HepG2 (cell line): ENCODE data around the gene RNASE13. TPM values are rescaled to one million over a fixed set of nuclear protein-coding genes. Genes with fewer than 3 reads are reported as not detected.

ENCODE experiments used
- ATAC-seq: fragments of 200-7000 bp; cut with Tn5 transposase; 3 replicates; pipeline ENCODE4 v1.9.1; 2020; ENCODE audit warnings: mild to moderate bottlenecking, moderate library complexity
- BruUV-seq: library from RNA; stranded (reverse); fragments of 400-500 nt; replicated peaks from 2 replicates; lab custom pipeline; 2021; lab: Mats Ljungman, UMichigan
- CTCF ChIA-PET: fragments of 300-600 bp; formaldehyde crosslinking; extraction: SDS; loops from one replicate; lab custom pipeline; 2021; ENCODE audit warnings: low total read pairs, inconsistent platforms, low intra/inter-chr PET ratio; lab: Yijun Ruan, JAX
- POLR2A ChIA-PET: fragments of 350-600 bp; sonication (Branson Sonifier 250); formaldehyde crosslinking; loops from one replicate; lab custom pipeline; 2020; ENCODE audit warnings: antibody characterized with exemption, inconsistent platforms; lab: Yijun Ruan, JAX
- DNase-seq: peaks from one replicate; pipeline ENCODE4 v3.0.0-alpha.2; 2015; ENCODE audit warnings: low spot score
- FAIRE-seq: peaks from 3 replicates; lab custom pipeline; 2011; peaks lifted over from hg19 to GRCh38; lab: Jason Lieb, UNC
- H2AFZ ChIP-seq: one replicate; pipeline ENCODE4 v1.6.1; 2011; ENCODE audit warnings: low read length, inconsistent platforms
- H3K27ac ChIP-seq: fragments of 300-600 bp; 3 replicates; pipeline ENCODE4 v1.8.0; 2011; ENCODE audit warnings: mixed run types, mild to moderate bottlenecking, mixed read lengths, low read length, inconsistent platforms; ENCODE audit not compliant: insufficient read depth; ENCODE audit errors: extremely low read length
- H3K27me3 ChIP-seq, 2 experiments: fragments of 200-600 bp in 1 of 2; 2 replicates in 1 of 2; 3 replicates in 1 of 2; pipeline versions ENCODE4 v1.6.0 to v1.8.0; 2011; ENCODE audit warnings: low read length in 2 of 2, mild to moderate bottlenecking in 2 of 2, moderate library complexity in 2 of 2, inconsistent platforms in 1 of 2; ENCODE audit not compliant: insufficient read depth in 2 of 2, control insufficient read depth in 1 of 2
- H3K36me3 ChIP-seq, 2 experiments: fragments of 200-600 bp in 1 of 2; replicated peaks in 1 of 2; 2 replicates in 1 of 2; 3 replicates in 1 of 2; pipeline versions ENCODE4 v1.5.1 to v1.8.0; 2011; ENCODE audit warnings: low read length in 2 of 2, inconsistent platforms in 1 of 2; ENCODE audit not compliant: insufficient read depth in 2 of 2, control insufficient read depth in 1 of 2
- H3K4me1 ChIP-seq: 2 replicates; pipeline ENCODE4 v1.5.1; 2012; ENCODE audit warnings: low read length, inconsistent platforms; ENCODE audit not compliant: insufficient read depth
- H3K4me2 ChIP-seq: 2 replicates; pipeline ENCODE4 v1.6.0; 2011; ENCODE audit warnings: low read depth, low read length, inconsistent platforms
- H3K4me3 ChIP-seq, 3 experiments: fragments of 200-600 bp in 1 of 3; sonication (generic), shearing (Covaris generic) in 1 of 3; replicated peaks in 1 of 3; 2 replicates each; pipeline ENCODE4 v1.5.1; 2011 to 2016; ENCODE audit warnings: low read length in 3 of 3, inconsistent platforms in 2 of 3, low read depth in 2 of 3, mild to moderate bottlenecking in 2 of 3, control low read depth in 1 of 3, mixed read lengths in 1 of 3; ENCODE audit not compliant: insufficient read depth in 1 of 3
- H3K79me2 ChIP-seq: one replicate; pipeline ENCODE4 v1.6.1; 2011; ENCODE audit warnings: low read length, inconsistent platforms; ENCODE audit not compliant: insufficient read depth
- H3K9ac ChIP-seq: 2 replicates; pipeline ENCODE4 v1.6.0; 2011; ENCODE audit warnings: mild to moderate bottlenecking, low read depth, low read length, inconsistent platforms; ENCODE audit not compliant: insufficient read depth
- H3K9me3 ChIP-seq: 2 replicates; pipeline ENCODE4 v1.5.1; 2012; ENCODE audit warnings: mild to moderate bottlenecking, low read length
- H4K20me1 ChIP-seq: 2 replicates; pipeline ENCODE4 v1.6.0; 2011; ENCODE audit warnings: inconsistent platforms, mild to moderate bottlenecking, low read length, moderate library complexity; ENCODE audit not compliant: insufficient read depth
- BRD4 ChIP-seq: sonication (generic); formaldehyde crosslinking; IDR thresholded peaks from 2 replicates; pipeline ENCODE4 v1.4.0; 2020; ENCODE audit warnings: missing genetic modification reagents
- DNMT1 ChIP-seq: sonication (generic); formaldehyde crosslinking; IDR thresholded peaks from 2 replicates; pipeline ENCODE4 v1.5.1; 2020; ENCODE audit warnings: mild to moderate bottlenecking, missing genetic modification reagents
- GATAD1 ChIP-seq: IDR thresholded peaks from 2 replicates; pipeline ENCODE4 v1.6.1; 2016; ENCODE audit warnings: missing genetic modification reagents, missing compliant biosample characterization
- HHEX ChIP-seq: IDR thresholded peaks from 2 replicates; pipeline ENCODE4 v1.6.1; 2016; ENCODE audit warnings: control low read depth
- JUN ChIP-seq: sonication (generic); formaldehyde crosslinking; IDR thresholded peaks from 2 replicates; pipeline ENCODE4 v1.4.0; 2020; ENCODE audit warnings: mild to moderate bottlenecking, missing genetic modification reagents
- KLF13 ChIP-seq: sonication (generic); formaldehyde crosslinking; IDR thresholded peaks from 2 replicates; pipeline ENCODE4 v1.4.0; 2020; ENCODE audit warnings: mild to moderate bottlenecking, missing genetic modification reagents
- POGZ ChIP-seq: sonication (generic); formaldehyde crosslinking; IDR thresholded peaks from 2 replicates; pipeline ENCODE4 v1.4.0; 2020; ENCODE audit warnings: mild to moderate bottlenecking, missing genetic modification reagents
- RAD21 ChIP-seq: fragments of 450-650 bp; formaldehyde crosslinking; IDR thresholded peaks from 2 replicates; pipeline ENCODE4 v1.5.0; 2020; ENCODE audit warnings: mild to moderate bottlenecking
- SKI ChIP-seq: fragments of 450-650 bp; IDR thresholded peaks from one replicate; pipeline ENCODE4 v1.6.1; 2018; ENCODE audit warnings: mild to moderate bottlenecking; ENCODE audit not compliant: partially characterized antibody
- SMARCC2 ChIP-seq: fragments of 450-650 bp; IDR thresholded peaks from 2 replicates; pipeline ENCODE4 v1.6.1; 2017; ENCODE audit warnings: antibody characterized with exemption, mild to moderate bottlenecking
- SMARCE1 ChIP-seq: fragments of 450-650 bp; IDR thresholded peaks from 2 replicates; pipeline ENCODE4 v1.6.1; 2017; ENCODE audit warnings: borderline replicate concordance
- ZKSCAN5 ChIP-seq: sonication (generic); formaldehyde crosslinking; IDR thresholded peaks from 2 replicates; pipeline ENCODE4 v1.5.1; 2020; ENCODE audit warnings: mild to moderate bottlenecking, missing genetic modification reagents
- ZNF205 ChIP-seq: IDR thresholded peaks from 2 replicates; pipeline ENCODE4 v1.6.1; 2018; ENCODE audit warnings: missing biosample characterization, missing genetic modification reagents
- ZNF232 ChIP-seq: sonication (generic); formaldehyde crosslinking; IDR thresholded peaks from 2 replicates; pipeline ENCODE4 v1.4.0; 2020; ENCODE audit warnings: missing genetic modification reagents, borderline replicate concordance
- ZNF317 ChIP-seq: sonication (generic); formaldehyde crosslinking; IDR thresholded peaks from 2 replicates; pipeline ENCODE4 v1.5.0; 2020; ENCODE audit warnings: mild to moderate bottlenecking, missing genetic modification reagents
- ZNF34 ChIP-seq: sonication (generic); formaldehyde crosslinking; IDR thresholded peaks from 2 replicates; pipeline ENCODE4 v1.4.0; 2020; ENCODE audit warnings: mild to moderate bottlenecking, missing genetic modification reagents, borderline replicate concordance
- ZNF383 ChIP-seq: sonication (generic); formaldehyde crosslinking; IDR thresholded peaks from 2 replicates; pipeline ENCODE4 v1.4.0; 2020; ENCODE audit warnings: missing genetic modification reagents, mild to moderate bottlenecking, borderline replicate concordance
- ZNF615 ChIP-seq: sonication (generic); formaldehyde crosslinking; IDR thresholded peaks from 2 replicates; pipeline ENCODE4 v1.5.0; 2020; ENCODE audit warnings: mild to moderate bottlenecking, missing genetic modification reagents, borderline replicate concordance
- ZNF768 ChIP-seq: sonication (generic); formaldehyde crosslinking; IDR thresholded peaks from 2 replicates; pipeline ENCODE4 v1.4.0; 2020; ENCODE audit warnings: missing genetic modification reagents
- WGBS: methylation state at CpG from one replicate; pipeline ENCODE4 v1.1.6; 2017; ENCODE audit warnings: low lambda C conversion rate; 5-methylcytosine and 5-hydroxymethylcytosine counted together
- in situ Hi-C: cut with HindIII; loops from 2 replicates; pipeline ENCODE4 v1.10.0; 2017; ENCODE audit warnings: low pct_unique_long_range_greater_than_20kb; ENCODE audit not compliant: extremely low pct_ligation_motif_present
- intact Hi-C: fragments of 100-400 bp; cut with micrococcal nuclease; formaldehyde crosslinking; loops from one replicate; pipeline ENCODE4 v1.10.0; 2022; ENCODE audit not compliant: unreplicated experiment
- polyA plus RNA-seq, 8 experiments: library from polyadenylated mRNA; depleted of rRNA in 3 of 8; stranded (reverse) in 7 of 8; unstranded in 1 of 8; fragments of >200 nt; fragmentation: Illumina TruSeq in 4 of 8; extraction: Trizol in 4 of 8; gene quantifications; 2 replicates each; pipeline versions ENCODE4 v1.2.1 to v1.2.3, GENCODE V29; 2011 to 2016; ENCODE audit warnings: low read depth in 4 of 8, missing spikeins in 1 of 8, mixed read lengths in 1 of 8; ENCODE audit not compliant: insufficient read depth in 1 of 8
- total RNA-seq, 5 experiments: library from RNA; depleted of rRNA; stranded (reverse); fragments of >200 nt; fragmentation: Illumina TruSeq; extraction: Trizol; gene quantifications; 2 replicates each; pipeline ENCODE4 v1.2.3, GENCODE V29; 2016; ENCODE audit warnings: low read depth in 1 of 5
- TF ChIP-seq, protein P1 (sequence below): fragments of 450-650 bp; IDR thresholded peaks from 2 replicates; pipeline ENCODE4 v1.6.1; 2016
- TF ChIP-seq, protein P2 (sequence below): sonication (generic); formaldehyde crosslinking; IDR thresholded peaks from 2 replicates; pipeline ENCODE4 v1.5.0; 2020; ENCODE audit warnings: mild to moderate bottlenecking, missing genetic modification reagents, moderate library complexity
- TF ChIP-seq, protein P3 (sequence below): sonication (generic); formaldehyde crosslinking; IDR thresholded peaks from 2 replicates; pipeline ENCODE4 v1.4.0; 2020; ENCODE audit warnings: missing genetic modification reagents

Gene RNASE13
- total and polyA plus RNA-seq, 2 of the 13 experiments (the other 11 are each of a cell fraction or from before 2014, with no cell fraction given), result 1.0 TPM; not detected in 1

DNA sequence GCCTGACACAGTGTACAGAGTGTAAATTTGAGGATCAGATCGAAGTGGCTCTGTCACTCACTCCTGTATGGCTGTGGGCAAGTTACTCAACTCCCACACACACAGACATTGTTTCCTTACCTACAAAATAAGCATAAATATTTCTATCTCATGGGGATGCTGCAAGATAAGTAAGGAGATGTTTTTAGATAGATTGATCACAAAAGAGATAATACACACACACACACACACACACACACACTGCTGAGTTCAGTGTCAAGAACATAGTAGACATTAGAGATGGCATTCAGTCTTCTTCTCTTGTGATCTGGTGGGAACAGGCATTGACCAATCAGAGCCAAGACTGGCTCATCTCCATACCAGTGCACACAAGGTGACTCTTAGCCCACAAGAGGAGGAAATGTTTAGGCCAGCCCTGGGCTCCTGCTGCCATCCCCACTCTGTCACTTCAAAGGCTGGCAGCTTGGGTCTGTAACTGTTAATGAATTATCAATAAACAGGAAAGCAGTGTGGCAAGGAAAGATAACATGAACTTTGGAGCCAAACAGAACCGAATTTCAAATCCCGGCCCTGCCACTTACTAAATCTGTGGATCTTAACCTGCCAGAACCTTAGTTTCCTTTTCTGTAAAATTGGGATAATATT lies 19.6 kb upstream of the RNASE13 start:
- H3K4me1 ChIP-seq, result peaks cover 98% of the 10 kb centered on the region
- H3K27me3 ChIP-seq, result no peaks in the 10 kb centered on the region
- peak overlapping the region in 2 of 3 experiments; percentile 13 to 40; a peak in 2 of 6 replicates for H3K4me3 ChIP-seq
- DNase-seq (peak; percentile 99), ATAC-seq (peak; percentile 94), FAIRE-seq (peak; percentile 97)
- WGBS, result 3% methylated on average over 3 of the region's 3 CpGs
- peak overlapping the region; percentile 72 for H3K9ac ChIP-seq
- peak overlapping the region; percentile 92 for H3K27ac ChIP-seq
- ChIA-PET POLR2A (interaction anchor here (0.8 to 2.1 kb wide), 16 partner anchors 8 to 372 kb away, joined by 3 to 46 read pairs (median 10); partner anchors contain the start of genes ARHGEF40, NDRG2 and RNASE4), CTCF (interaction anchor here (1.3 to 3.2 kb wide), 3 partner anchors 14 to 40 kb away, joined by 3 to 12 read pairs (median 6); no protein-coding TSS in a partner anchor)
- H4K20me1 ChIP-seq, result no peaks in the 10 kb centered on the region
- no peaks in the 10 kb centered on the region for H3K79me2 ChIP-seq
- peak overlapping the region; percentile 71 for H3K4me2 ChIP-seq
- no TSS peak for BruUV-seq
- no peaks in the 10 kb centered on the region for H3K9me3 ChIP-seq
- in situ Hi-C loops, result no loop called here
- no peak overlapping the region for H2AFZ ChIP-seq
- H3K36me3 ChIP-seq, result no peaks in the 10 kb centered on the region
- intact Hi-C loops, result loop anchor here (1.0 to 2.0 kb wide), 4 partner anchors 8 to 29 kb away; partner anchors contain the start of gene NDRG2
- TF ChIP-seq, protein P1, sequence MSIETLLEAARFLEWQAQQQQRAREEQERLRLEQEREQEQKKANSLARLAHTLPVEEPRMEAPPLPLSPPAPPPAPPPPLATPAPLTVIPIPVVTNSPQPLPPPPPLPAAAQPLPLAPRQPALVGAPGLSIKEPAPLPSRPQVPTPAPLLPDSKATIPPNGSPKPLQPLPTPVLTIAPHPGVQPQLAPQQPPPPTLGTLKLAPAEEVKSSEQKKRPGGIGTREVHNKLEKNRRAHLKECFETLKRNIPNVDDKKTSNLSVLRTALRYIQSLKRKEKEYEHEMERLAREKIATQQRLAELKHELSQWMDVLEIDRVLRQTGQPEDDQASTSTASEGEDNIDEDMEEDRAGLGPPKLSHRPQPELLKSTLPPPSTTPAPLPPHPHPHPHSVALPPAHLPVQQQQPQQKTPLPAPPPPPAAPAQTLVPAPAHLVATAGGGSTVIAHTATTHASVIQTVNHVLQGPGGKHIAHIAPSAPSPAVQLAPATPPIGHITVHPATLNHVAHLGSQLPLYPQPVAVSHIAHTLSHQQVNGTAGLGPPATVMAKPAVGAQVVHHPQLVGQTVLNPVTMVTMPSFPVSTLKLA, result no peak
- TF ChIP-seq POGZ (CRISPR knock-in tag), result peak; percentile 56
- TF ChIP-seq SKI, result peak; percentile 77
- no peak for TF ChIP-seq DNMT1 (CRISPR knock-in tag)
- TF ChIP-seq BRD4 (CRISPR knock-in tag), result peak; percentile 91
- no peak for TF ChIP-seq ZNF232
- TF ChIP-seq, protein P2, sequence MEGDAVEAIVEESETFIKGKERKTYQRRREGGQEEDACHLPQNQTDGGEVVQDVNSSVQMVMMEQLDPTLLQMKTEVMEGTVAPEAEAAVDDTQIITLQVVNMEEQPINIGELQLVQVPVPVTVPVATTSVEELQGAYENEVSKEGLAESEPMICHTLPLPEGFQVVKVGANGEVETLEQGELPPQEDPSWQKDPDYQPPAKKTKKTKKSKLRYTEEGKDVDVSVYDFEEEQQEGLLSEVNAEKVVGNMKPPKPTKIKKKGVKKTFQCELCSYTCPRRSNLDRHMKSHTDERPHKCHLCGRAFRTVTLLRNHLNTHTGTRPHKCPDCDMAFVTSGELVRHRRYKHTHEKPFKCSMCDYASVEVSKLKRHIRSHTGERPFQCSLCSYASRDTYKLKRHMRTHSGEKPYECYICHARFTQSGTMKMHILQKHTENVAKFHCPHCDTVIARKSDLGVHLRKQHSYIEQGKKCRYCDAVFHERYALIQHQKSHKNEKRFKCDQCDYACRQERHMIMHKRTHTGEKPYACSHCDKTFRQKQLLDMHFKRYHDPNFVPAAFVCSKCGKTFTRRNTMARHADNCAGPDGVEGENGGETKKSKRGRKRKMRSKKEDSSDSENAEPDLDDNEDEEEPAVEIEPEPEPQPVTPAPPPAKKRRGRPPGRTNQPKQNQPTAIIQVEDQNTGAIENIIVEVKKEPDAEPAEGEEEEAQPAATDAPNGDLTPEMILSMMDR (CRISPR knock-in tag), result no peak; the same call in 1 of the 2 replicates
- peak; percentile 85; the same call in 1 of the 2 replicates for TF ChIP-seq ZNF205 (CRISPR knock-in tag)
- peak; percentile 61; the same call in 1 of the 2 replicates for TF ChIP-seq ZNF615
- TF ChIP-seq ZNF383, result no peak
- no peak for TF ChIP-seq ZNF768
- TF ChIP-seq ZNF317 (CRISPR knock-in tag), result 0 out of 2 replicates have a peak, but pooled peaks have one; percentile 28
- TF ChIP-seq SMARCE1, result no peak
- TF ChIP-seq RAD21 (CRISPR knock-in tag), result peak; percentile 32; the same call in 1 of the 2 replicates
- TF ChIP-seq JUN (CRISPR knock-in tag), result peak; percentile 74; the same call in 1 of the 2 replicates
- TF ChIP-seq, protein P3, sequence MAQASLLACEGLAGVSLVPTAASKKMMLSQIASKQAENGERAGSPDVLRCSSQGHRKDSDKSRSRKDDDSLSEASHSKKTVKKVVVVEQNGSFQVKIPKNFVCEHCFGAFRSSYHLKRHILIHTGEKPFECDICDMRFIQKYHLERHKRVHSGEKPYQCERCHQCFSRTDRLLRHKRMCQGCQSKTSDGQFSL, result no peak
- TF ChIP-seq ZNF34, result peak; percentile 81; the same call in 1 of the 2 replicates
- no peak for TF ChIP-seq KLF13 (CRISPR knock-in tag)
- peak; percentile 70 for TF ChIP-seq ZKSCAN5 (CRISPR knock-in tag)
- peak; percentile 62; the same call in 1 of the 2 replicates for TF ChIP-seq GATAD1 (CRISPR knock-in tag)
- peak; percentile 72 for TF ChIP-seq HHEX (CRISPR knock-in tag)
- 0 out of 2 replicates have a peak, but pooled peaks have one; percentile 11 for TF ChIP-seq SMARCC2
